H1 (cell line): Measurements from ENCODE around the gene CNTN6. TPM values are rescaled to one million over a fixed set of nuclear protein-coding genes. Genes with fewer than 3 reads are reported as not detected.

Source experiments
- BRCA1 ChIP-seq: IDR thresholded peaks from 2 replicates; pipeline ENCODE4 v1.6.1; 2012; ENCODE audit warnings: low read depth, low read length, improper control_type of control experiment
- CEBPB ChIP-seq: IDR thresholded peaks from 2 replicates; pipeline ENCODE4 v1.6.1; 2012; ENCODE audit warnings: low read depth, low read length
- CHD7 ChIP-seq: fragments of 300-600 bp; sonication (generic); IDR thresholded peaks from 2 replicates; pipeline ENCODE4 v1.7.1; 2012; ENCODE audit warnings: low read length, moderate library complexity, mild to moderate bottlenecking, inconsistent platforms; ENCODE audit not compliant: insufficient replicate concordance
- EGR1 ChIP-seq: IDR thresholded peaks from 2 replicates; pipeline ENCODE4 v1.6.1; 2011; ENCODE audit warnings: low read depth, low read length, borderline replicate concordance
- JUND ChIP-seq: IDR thresholded peaks from 2 replicates; pipeline ENCODE4 v1.6.1; 2011; ENCODE audit warnings: mild to moderate bottlenecking, improper control_type of control experiment, low read length
- RBBP5 ChIP-seq: IDR thresholded peaks from 2 replicates; pipeline ENCODE4 v1.7.1; 2012; ENCODE audit warnings: low read depth, mild to moderate bottlenecking, inconsistent platforms, low read length, moderate library complexity, borderline replicate concordance
- TAF1 ChIP-seq: IDR thresholded peaks from 2 replicates; pipeline ENCODE4 v1.6.1; 2011; ENCODE audit warnings: mild to moderate bottlenecking, low read depth, low read length
- TBP ChIP-seq: IDR thresholded peaks from 2 replicates; pipeline ENCODE4 v1.6.1; 2011; ENCODE audit warnings: low read depth, low read length, improper control_type of control experiment
- TCF12 ChIP-seq: IDR thresholded peaks from 2 replicates; pipeline ENCODE4 v1.6.1; 2011; ENCODE audit warnings: low read depth, mild to moderate bottlenecking, low read length
- YY1 ChIP-seq: IDR thresholded peaks from 2 replicates; pipeline ENCODE4 v1.6.1; 2011; ENCODE audit warnings: low read depth, mild to moderate bottlenecking, low read length
- polyA plus RNA-seq, 7 experiments: library from polyadenylated mRNA; depleted of rRNA in 3 of 7; stranded (reverse) in 5 of 7; unstranded in 2 of 7; fragments of >200 nt in 5 of 7; fragments of 200-250 nt in 2 of 7; gene quantifications; 1 replicate in 5 of 7; 2 replicates in 1 of 7; 4 replicates in 1 of 7; pipeline versions ENCODE4 v1.2.1 to v1.2.3, GENCODE V29; 2011 to 2013; ENCODE audit warnings: missing spikeins in 2 of 7, mixed read lengths in 2 of 7
- total RNA-seq: library from RNA; stranded (reverse); fragmentation: NEBNext Ultra II Directional; extraction: Animal tissue kit (Norgen Biotek cat#: 25700); gene quantifications from 2 replicates; pipeline ENCODE4 v1.2.1, GENCODE V29; 2021

CNTN6 gene
- total and polyA plus RNA-seq, 2 of the 8 experiments (the other 6 are each of a cell fraction or from before 2014, with no cell fraction given) = not detected

DNA sequence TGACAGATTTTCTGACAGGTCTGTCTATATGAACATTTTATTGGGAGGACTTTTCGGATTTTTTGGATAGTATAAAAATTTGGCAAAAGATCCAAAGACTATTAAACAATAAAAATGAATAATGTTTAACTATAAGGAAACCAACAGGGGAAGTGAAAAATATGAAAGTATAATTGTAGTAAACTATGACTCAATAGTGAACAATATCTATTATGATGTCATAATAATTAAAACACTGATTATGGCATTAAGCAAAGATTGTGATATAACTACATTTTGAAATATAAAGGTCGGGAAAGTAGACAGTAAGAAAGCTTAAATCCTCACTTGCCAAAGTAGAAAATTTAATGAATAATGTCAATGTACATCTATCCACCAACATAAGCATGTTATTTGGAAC, 44.3 kb upstream of the CNTN6 start (continued):
- TF ChIP-seq CHD7 (no peak), CEBPB (no peak), JUND (no peak), RBBP5 (no peak), YY1 (no peak), EGR1 (no peak), TBP (no peak), TAF1 (no peak), TCF12 (no peak), BRCA1 (no peak)
